Measurements from ENCODE around the gene SEPTIN3.
A peak's percentile ranks its signal among the peaks of the same experiment; 100 is the strongest.

Gene SEPTIN3

DNA sequence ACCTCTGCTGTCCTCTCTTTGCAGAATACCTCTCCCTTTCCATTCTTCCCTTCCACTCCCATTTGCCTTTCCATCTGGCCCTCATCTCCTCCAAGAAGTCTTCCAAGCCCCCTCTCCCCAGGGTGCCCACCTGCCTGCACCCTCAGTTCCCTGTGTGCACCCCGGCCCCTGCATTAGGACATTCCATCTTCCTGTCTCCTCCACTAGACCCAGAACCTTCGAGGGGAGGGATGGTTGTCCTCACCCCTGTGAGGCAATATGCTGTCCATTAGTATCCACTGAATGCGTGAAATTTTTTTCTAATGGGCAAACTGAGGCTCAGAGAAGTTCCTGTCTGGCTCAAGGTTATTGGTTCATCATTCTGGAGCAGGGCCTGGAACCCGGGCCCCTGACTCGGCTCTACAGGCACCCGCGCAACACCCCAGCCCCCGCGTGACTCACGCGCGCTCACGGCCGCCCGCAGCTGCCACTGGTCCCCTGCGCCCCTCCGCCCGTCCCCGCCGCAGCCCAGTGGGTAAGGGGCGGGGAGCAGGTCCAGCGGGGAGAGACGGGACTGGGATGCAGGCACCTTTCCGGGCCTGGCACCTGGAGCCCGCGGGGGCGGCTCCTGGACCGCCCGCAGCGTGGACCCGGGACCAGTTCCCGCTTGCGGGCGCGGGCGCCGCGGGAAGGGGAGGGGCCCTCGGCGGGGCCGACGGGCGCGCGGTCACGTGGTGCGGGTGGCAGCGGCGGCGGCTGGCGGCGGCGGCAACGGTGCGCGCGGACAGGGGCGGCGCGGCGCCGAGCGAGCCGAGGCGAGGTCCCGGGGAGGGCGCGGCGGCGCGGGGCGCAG is 7.0 kb downstream of the SEPTIN3 start:
- no peak for DNase-seq (ENCODE audit: low read depth, low spot score)
- Histone ChIP-seq H3K36me3 (ENCODE audit: control insufficient read depth, insufficient read depth, low read length) (no peaks in the 10 kb centered on the region; the same call in 1 of the 2 replicates), H3K27me3 (ENCODE audit: control insufficient read depth, insufficient read depth, low read length) (peaks cover 16% of the 10 kb centered on the region), H3K4me3 (ENCODE audit: low read length) (peak overlapping the region; percentile 39; the same call in 1 of the 2 replicates), H3K9me3 (ENCODE audit: control insufficient read depth, insufficient read depth, low read length) (no peaks in the 10 kb centered on the region), H3K27ac (ENCODE audit: low read length) (no peak overlapping the region), H3K4me1 (ENCODE audit: control insufficient read depth, insufficient read depth, low read length) (peaks cover 5% of the 10 kb centered on the region; the same call in 1 of the 2 replicates)
- WGBS (ENCODE audit: insufficient coverage, insufficient read length), result no CpG with 5 or more reads among the region's 72 CpGs

DNA sequence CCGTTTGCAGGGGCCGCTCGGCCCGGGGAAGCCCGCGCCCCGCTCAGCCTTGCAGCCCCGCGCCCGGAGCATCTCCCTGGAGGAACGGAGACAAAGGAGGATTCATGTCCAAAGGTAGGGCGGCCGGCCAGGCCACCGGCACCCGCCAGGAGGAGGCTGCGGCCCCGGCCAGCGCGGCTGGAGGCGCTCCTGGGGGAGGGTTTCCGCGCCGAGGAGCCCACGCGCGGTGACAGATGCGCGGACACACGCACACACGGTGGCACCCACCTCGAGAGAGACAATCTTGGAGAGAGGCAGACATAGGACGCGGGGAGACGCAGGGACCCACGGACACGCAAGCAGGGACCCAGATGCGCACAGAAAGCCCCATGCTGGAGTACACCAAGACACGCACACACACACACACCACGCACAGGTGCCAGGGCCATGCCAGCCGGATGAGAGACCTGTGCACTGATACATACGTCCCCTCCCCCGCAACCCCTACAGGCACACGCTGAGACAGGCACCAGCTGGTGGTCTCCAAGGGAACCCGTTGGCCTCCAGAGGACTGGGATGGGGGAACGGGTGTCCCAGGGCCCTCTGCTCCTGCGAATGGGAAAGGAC is 7.8 kb downstream of the SEPTIN3 start:
- H3K4me3 ChIP-seq (ENCODE audit: low read length), result peak overlapping the region; percentile 39; the same call in 1 of the 2 replicates

DNA sequence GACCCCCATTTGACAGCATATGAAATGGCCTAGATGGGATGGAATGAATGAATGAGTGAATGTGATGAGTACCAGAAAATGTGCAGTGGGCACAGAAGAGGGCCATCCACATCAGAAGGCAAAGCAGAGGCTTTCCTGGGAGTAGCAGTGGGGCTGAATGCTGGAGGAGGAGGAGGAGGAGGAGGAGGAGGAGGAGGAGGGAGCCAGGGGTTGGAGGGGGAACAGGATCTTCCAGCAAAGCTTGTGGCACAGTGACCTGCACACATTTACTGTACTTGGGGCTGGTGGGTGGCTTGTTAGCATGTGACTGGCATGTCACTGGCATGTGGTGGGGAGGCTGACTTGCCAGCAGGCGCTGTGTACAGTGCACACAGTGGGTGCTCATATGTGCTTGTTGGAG is 9.5 kb downstream of the SEPTIN3 start:
- Histone ChIP-seq H3K36me3 (ENCODE audit: control insufficient read depth, insufficient read depth, low read length) (peaks cover 4% of the 10 kb centered on the region; the same call in 1 of the 2 replicates), H3K9me3 (ENCODE audit: control insufficient read depth, insufficient read depth, low read length) (no peaks in the 10 kb centered on the region), H3K27me3 (ENCODE audit: control insufficient read depth, insufficient read depth, low read length) (peaks cover 16% of the 10 kb centered on the region), H3K4me3 (ENCODE audit: low read length) (no peak overlapping the region), H3K4me1 (ENCODE audit: control insufficient read depth, insufficient read depth, low read length) (peaks cover 5% of the 10 kb centered on the region; the same call in 1 of the 2 replicates), H3K27ac (ENCODE audit: low read length) (no peak overlapping the region)
- no CpG with 5 or more reads among the region's 1 CpG for WGBS (ENCODE audit: insufficient coverage, insufficient read length)
- DNase-seq (ENCODE audit: low read depth, low spot score), result no peak

More for the DNA sequence above, 7.8 kb downstream of the SEPTIN3 start:
- WGBS (ENCODE audit: insufficient coverage, insufficient read length), result no CpG with 5 or more reads among the region's 46 CpGs
- peaks cover 4% of the 10 kb centered on the region; the same call in 1 of the 2 replicates for H3K36me3 ChIP-seq (ENCODE audit: control insufficient read depth, insufficient read depth, low read length)
- peaks cover 5% of the 10 kb centered on the region; the same call in 1 of the 2 replicates for H3K4me1 ChIP-seq (ENCODE audit: control insufficient read depth, insufficient read depth, low read length)
- DNase-seq (ENCODE audit: low read depth, low spot score), result no peak
- peaks cover 16% of the 10 kb centered on the region for H3K27me3 ChIP-seq (ENCODE audit: control insufficient read depth, insufficient read depth, low read length)
- no peaks in the 10 kb centered on the region for H3K9me3 ChIP-seq (ENCODE audit: control insufficient read depth, insufficient read depth, low read length)
- no peak overlapping the region for H3K27ac ChIP-seq (ENCODE audit: low read length)

DNA sequence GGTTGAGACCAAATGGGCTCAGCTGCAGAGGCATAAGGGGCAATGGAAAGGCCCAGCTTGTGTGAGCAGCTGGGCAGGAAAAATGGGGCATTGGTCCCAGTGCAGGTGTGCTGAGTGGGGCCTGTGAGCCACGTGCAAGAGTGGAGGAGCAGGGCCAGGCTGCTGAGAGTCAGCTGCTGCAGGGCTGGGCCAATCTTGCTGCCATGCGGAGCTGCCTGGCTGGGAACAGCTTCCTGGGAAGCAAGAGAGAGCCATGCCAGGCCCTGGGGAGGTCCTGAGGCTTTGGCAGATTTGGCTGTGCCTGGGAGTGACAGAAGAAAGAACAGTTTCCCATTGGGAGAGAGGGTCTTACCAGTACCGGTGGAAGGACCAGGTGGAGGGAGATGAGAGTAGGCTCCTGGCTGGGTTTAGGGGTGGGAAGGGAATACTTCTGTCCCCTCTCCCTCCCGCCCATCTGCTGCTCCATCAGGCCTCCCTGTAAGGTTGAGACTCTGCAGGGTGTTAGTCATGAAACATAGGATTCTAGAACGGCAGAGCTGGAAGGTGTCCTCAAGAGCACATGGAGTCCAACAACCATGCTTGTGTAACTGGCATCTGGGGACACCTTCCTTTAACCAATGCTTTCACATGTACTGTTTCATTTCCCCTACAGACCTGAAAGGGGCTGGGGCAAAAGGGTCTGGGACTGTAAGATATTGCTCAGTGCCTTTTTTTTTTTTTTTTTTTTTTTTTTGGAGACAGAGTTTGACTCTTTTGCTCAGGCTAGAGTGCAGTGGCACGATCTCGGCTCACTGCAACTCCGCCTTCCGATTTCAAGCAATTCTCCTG is 10.4 kb downstream of the SEPTIN3 start:
- no peak overlapping the region for H3K27ac ChIP-seq (ENCODE audit: low read length)
- H3K4me1 ChIP-seq (ENCODE audit: control insufficient read depth, insufficient read depth, low read length), result peaks cover 5% of the 10 kb centered on the region; the same call in 1 of the 2 replicates
- no peak overlapping the region for H3K4me3 ChIP-seq (ENCODE audit: low read length)
- WGBS (ENCODE audit: insufficient coverage, insufficient read length), result no CpG with 5 or more reads among the region's 9 CpGs
- peaks cover 4% of the 10 kb centered on the region; the same call in 1 of the 2 replicates for H3K36me3 ChIP-seq (ENCODE audit: control insufficient read depth, insufficient read depth, low read length)
- H3K9me3 ChIP-seq (ENCODE audit: control insufficient read depth, insufficient read depth, low read length), result no peaks in the 10 kb centered on the region
- peaks cover 16% of the 10 kb centered on the region for H3K27me3 ChIP-seq (ENCODE audit: control insufficient read depth, insufficient read depth, low read length)
- no peak for DNase-seq (ENCODE audit: low read depth, low spot score)

DNA sequence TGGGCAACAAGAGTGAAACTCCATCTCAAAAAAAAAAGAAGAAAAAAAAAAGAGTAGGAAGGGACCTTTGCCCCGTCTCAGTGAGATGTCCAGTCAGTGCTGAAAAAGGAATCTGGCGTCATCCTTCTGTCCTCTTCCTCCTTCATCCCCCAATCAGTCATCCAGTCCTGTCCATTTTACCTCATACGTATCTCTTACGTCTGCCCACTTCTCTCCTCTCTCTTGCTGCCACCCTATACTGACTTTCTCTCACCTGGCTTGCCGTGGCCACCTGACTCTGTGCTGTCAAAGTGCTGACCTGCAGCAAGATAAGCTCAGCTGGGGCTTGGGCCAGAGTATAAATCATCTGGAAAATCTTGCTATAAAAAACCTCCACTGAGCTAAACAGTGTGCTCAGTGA is 13.6 kb downstream of the SEPTIN3 start:
- Histone ChIP-seq H3K27ac (ENCODE audit: low read length) (no peak overlapping the region), H3K4me1 (ENCODE audit: control insufficient read depth, insufficient read depth, low read length) (0 out of 2 replicates have a peak, but pooled peaks cover 2% of the 10 kb centered on the region), H3K27me3 (ENCODE audit: control insufficient read depth, insufficient read depth, low read length) (no peaks in the 10 kb centered on the region), H3K9me3 (ENCODE audit: control insufficient read depth, insufficient read depth, low read length) (no peaks in the 10 kb centered on the region), H3K4me3 (ENCODE audit: low read length) (no peak overlapping the region), H3K36me3 (ENCODE audit: control insufficient read depth, insufficient read depth, low read length) (peaks cover 8% of the 10 kb centered on the region; the same call in 1 of the 2 replicates)
- DNase-seq (ENCODE audit: low read depth, low spot score), result no peak
- 100% methylated on average over 2 of the region's 5 CpGs for WGBS (ENCODE audit: insufficient coverage, insufficient read length)

DNA sequence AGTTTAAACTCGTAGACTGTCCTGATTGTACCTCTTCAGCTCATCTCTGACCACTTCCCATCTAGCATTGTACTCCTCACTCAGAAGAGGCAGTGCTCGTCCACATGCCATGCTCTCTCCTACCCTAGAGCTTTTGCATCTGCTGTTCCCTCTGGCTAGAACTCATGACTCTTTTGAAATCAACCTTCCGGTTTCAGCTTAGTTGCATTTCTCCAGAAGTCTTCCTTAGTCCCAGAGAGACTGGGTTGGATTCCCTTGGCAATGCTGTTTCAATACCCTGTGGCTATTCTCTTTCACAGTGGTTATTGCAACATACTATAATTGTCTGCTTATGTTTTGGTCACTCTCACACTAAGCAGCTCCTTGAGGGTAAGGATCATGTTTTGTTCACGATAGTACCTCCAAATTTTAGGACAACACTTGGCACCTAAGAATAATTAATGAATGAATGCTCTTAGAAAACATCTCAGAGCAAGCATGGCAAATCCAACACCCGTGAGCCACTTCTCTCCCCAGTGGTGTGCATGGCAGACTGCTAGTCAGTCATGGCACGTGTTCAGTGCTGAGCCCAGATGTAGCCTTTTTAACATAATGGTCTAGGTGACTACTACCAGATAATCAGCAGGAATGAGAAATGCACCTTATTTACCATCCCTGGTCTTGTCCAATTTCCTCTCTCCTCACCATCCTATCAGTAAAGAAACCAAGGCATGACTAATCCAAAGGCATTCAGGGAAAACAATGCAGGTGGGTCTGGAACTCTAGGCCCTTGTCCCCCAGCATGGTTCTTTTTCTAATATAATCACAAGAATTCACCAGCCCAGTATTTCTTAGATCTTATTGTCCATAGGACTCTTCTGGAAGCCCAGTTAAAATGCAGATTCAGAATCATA is 14.5 kb downstream of the SEPTIN3 start:
- Histone ChIP-seq H3K27me3 (ENCODE audit: control insufficient read depth, insufficient read depth, low read length) (no peaks in the 10 kb centered on the region), H3K4me3 (ENCODE audit: low read length) (no peak overlapping the region), H3K27ac (ENCODE audit: low read length) (no peak overlapping the region), H3K4me1 (ENCODE audit: control insufficient read depth, insufficient read depth, low read length) (no peaks in the 10 kb centered on the region), H3K36me3 (ENCODE audit: control insufficient read depth, insufficient read depth, low read length) (peaks cover 8% of the 10 kb centered on the region; the same call in 1 of the 2 replicates), H3K9me3 (ENCODE audit: control insufficient read depth, insufficient read depth, low read length) (no peaks in the 10 kb centered on the region)
- no CpG with 5 or more reads among the region's 6 CpGs for WGBS (ENCODE audit: insufficient coverage, insufficient read length)
- no peak for DNase-seq (ENCODE audit: low read depth, low spot score)

DNA sequence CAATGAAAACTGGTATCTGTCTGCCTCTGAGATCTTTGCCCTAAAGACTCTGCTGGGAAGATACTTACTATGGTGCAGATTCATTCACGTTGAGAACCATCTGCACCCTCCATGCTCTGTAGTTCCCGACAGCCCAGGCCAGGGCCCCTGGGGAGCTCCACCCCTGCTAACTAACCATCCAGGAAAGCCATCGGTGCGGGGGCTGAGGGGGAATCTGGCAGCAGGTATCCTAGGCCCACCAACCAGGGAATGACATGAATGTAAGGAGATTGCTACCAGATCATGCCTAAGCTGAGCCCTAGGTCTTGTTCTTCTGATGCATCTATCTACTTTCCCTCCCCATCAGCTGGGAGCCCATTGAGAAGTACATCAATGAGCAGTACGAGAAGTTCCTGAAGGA is 18.0 kb downstream of the SEPTIN3 start:
- no peak for DNase-seq (ENCODE audit: low read depth, low spot score)
- no CpG with 5 or more reads among the region's 5 CpGs for WGBS (ENCODE audit: insufficient coverage, insufficient read length)
- Histone ChIP-seq H3K4me3 (ENCODE audit: low read length) (no peak overlapping the region), H3K27ac (ENCODE audit: low read length) (no peak overlapping the region), H3K9me3 (ENCODE audit: control insufficient read depth, insufficient read depth, low read length) (no peaks in the 10 kb centered on the region), H3K4me1 (ENCODE audit: control insufficient read depth, insufficient read depth, low read length) (no peaks in the 10 kb centered on the region), H3K27me3 (ENCODE audit: control insufficient read depth, insufficient read depth, low read length) (no peaks in the 10 kb centered on the region), H3K36me3 (ENCODE audit: control insufficient read depth, insufficient read depth, low read length) (0 out of 2 replicates have a peak, but pooled peaks cover 4% of the 10 kb centered on the region)

DNA sequence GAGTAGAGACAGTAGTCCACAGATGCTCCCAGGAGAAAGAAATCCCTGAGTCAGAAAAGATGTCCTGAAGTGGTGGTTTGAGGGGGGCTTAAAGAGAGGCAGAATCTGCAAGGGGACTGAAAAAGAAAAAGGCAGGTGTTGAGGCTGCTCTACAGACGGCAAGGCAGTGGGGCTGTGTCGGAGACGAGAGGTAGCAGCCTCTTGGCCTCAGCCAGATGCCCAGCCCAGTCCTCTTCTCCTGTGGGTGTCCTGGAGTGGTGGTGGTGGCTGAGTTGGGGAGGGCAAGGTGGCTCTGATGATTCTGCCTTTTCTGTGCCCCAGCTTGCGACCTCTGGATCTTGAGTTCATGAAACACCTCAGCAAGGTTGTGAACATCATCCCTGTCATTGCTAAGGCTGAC is 20.0 kb downstream of the SEPTIN3 start:
- H3K4me3 ChIP-seq (ENCODE audit: low read length), result no peak overlapping the region
- no peaks in the 10 kb centered on the region for H3K9me3 ChIP-seq (ENCODE audit: control insufficient read depth, insufficient read depth, low read length)
- no peaks in the 10 kb centered on the region for H3K27me3 ChIP-seq (ENCODE audit: control insufficient read depth, insufficient read depth, low read length)
- no peak for DNase-seq (ENCODE audit: low read depth, low spot score)
- no CpG with 5 or more reads among the region's 4 CpGs for WGBS (ENCODE audit: insufficient coverage, insufficient read length)
- H3K4me1 ChIP-seq (ENCODE audit: control insufficient read depth, insufficient read depth, low read length), result no peaks in the 10 kb centered on the region
- H3K27ac ChIP-seq (ENCODE audit: low read length), result no peak overlapping the region
- 0 out of 2 replicates have a peak, but pooled peaks cover 4% of the 10 kb centered on the region for H3K36me3 ChIP-seq (ENCODE audit: control insufficient read depth, insufficient read depth, low read length)

DNA sequence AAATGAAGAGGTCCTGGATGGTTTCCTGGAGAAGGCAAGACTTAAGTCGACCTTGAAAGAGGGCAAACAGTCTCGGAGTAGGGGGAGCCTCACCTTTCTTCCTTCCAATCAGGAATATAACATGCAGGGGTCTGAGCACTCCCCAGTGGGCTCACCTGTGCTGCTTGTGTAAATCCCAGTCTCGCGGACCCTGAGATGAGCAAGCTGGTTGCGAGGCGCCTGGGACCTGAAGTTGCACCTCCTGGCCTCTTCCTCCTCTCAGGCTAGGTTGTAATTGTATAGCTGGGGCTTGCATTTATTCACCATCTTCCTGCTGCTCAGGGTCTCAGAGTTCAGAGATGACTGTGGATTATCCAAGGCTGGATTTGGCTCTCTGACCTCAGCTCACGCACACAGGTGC is 21.9 kb downstream of the SEPTIN3 start:
- H3K27me3 ChIP-seq (ENCODE audit: control insufficient read depth, insufficient read depth, low read length), result no peaks in the 10 kb centered on the region
- no peaks in the 10 kb centered on the region for H3K4me1 ChIP-seq (ENCODE audit: control insufficient read depth, insufficient read depth, low read length)
- H3K4me3 ChIP-seq (ENCODE audit: low read length), result no peak overlapping the region
- 0 out of 2 replicates have a peak, but pooled peaks cover 4% of the 10 kb centered on the region for H3K36me3 ChIP-seq (ENCODE audit: control insufficient read depth, insufficient read depth, low read length)
- no peak for DNase-seq (ENCODE audit: low read depth, low spot score)
- no peak overlapping the region for H3K27ac ChIP-seq (ENCODE audit: low read length)
- no CpG with 5 or more reads among the region's 7 CpGs for WGBS (ENCODE audit: insufficient coverage, insufficient read length)
- no peaks in the 10 kb centered on the region for H3K9me3 ChIP-seq (ENCODE audit: control insufficient read depth, insufficient read depth, low read length)

Measured in iPS DF 6.9 (cell line).